WTC11 (cell line): ENCODE data around the gene SLC25A20. TPM values are rescaled to one million over a fixed set of nuclear protein-coding genes. Genes with fewer than 3 reads are reported as not detected.

Source experiments
- ATAC-seq: fragments of 200-7000 bp; cut with Tn5 transposase; 2 replicates; pipeline ENCODE4 v1.10.0; 2021; ENCODE audit warnings: mild to moderate bottlenecking, moderate library complexity
- CTCF ChIA-PET: fragments of 300-600 bp; sonication (Branson Sonifier 250); formaldehyde crosslinking; loops from one replicate; lab custom pipeline; 2021; ENCODE audit warnings: antibody characterized with exemption; lab: Charles Lee
- POLR2A ChIA-PET: fragments of 350-600 bp; sonication (Branson Sonifier 250); formaldehyde crosslinking; loops from one replicate; lab custom pipeline; 2021; ENCODE audit warnings: antibody characterized with exemption; lab: Charles Lee
- DNase-seq: peaks from one replicate; pipeline ENCODE4 v3.0.0; 2021; ENCODE audit warnings: low spot score
- H3K27ac Mint-ChIP-seq: 2 replicates; pipeline ENCODE4 v1.8.0; 2021; ENCODE audit warnings: mixed read lengths
- H3K27me3 Mint-ChIP-seq: 2 replicates; pipeline ENCODE4 v1.8.0; 2021; ENCODE audit warnings: low read depth, mild to moderate bottlenecking, moderate library complexity, mixed read lengths
- H3K36me3 Mint-ChIP-seq: 2 replicates; pipeline ENCODE4 v1.8.0; 2021; ENCODE audit warnings: mixed read lengths
- H3K4me1 Mint-ChIP-seq: 2 replicates; pipeline ENCODE4 v1.8.0; 2022; ENCODE audit warnings: mixed read lengths
- H3K4me3 Mint-ChIP-seq: 2 replicates; pipeline ENCODE4 v1.8.0; 2021; ENCODE audit warnings: mild to moderate bottlenecking, moderate library complexity, mixed read lengths
- H3K9me3 Mint-ChIP-seq: 2 replicates; pipeline ENCODE4 v1.8.0; 2021; ENCODE audit warnings: mixed read lengths
- ATF1 ChIP-seq: sonication (generic); formaldehyde crosslinking; IDR thresholded peaks from 2 replicates; pipeline ENCODE4 v1.8.1; 2023; ENCODE audit warnings: mild to moderate bottlenecking, moderate library complexity, missing genetic modification reagents
- CREM ChIP-seq: sonication (generic); formaldehyde crosslinking; IDR thresholded peaks from 2 replicates; pipeline ENCODE4 v1.8.1; 2022; ENCODE audit warnings: mild to moderate bottlenecking, missing genetic modification reagents, moderate library complexity
- ESRRA ChIP-seq: sonication (generic); formaldehyde crosslinking; IDR thresholded peaks from 2 replicates; pipeline ENCODE4 v1.8.1; 2022; ENCODE audit warnings: mild to moderate bottlenecking, missing genetic modification reagents, borderline replicate concordance
- GABPB1 ChIP-seq: sonication (generic); formaldehyde crosslinking; IDR thresholded peaks from 2 replicates; pipeline ENCODE4 v1.8.1; 2023; ENCODE audit warnings: mild to moderate bottlenecking, missing genetic modification reagents
- JUN ChIP-seq: sonication (generic); formaldehyde crosslinking; IDR thresholded peaks from 2 replicates; pipeline ENCODE4 v1.8.0; 2023; ENCODE audit warnings: mild to moderate bottlenecking, missing genetic modification reagents
- MYBL2 ChIP-seq: sonication (generic); formaldehyde crosslinking; IDR thresholded peaks from 2 replicates; pipeline ENCODE4 v1.8.1; 2023; ENCODE audit warnings: mild to moderate bottlenecking, moderate library complexity, missing genetic modification reagents
- NR3C1 ChIP-seq: sonication (generic); formaldehyde crosslinking; conservative IDR thresholded peaks from 2 replicates; pipeline ENCODE4 v1.8.1; 2023; ENCODE audit warnings: low read depth, mild to moderate bottlenecking, missing genetic modification reagents
- SP1 ChIP-seq: sonication (generic); formaldehyde crosslinking; conservative IDR thresholded peaks from 2 replicates; pipeline ENCODE4 v1.8.1; 2022; ENCODE audit warnings: missing genetic modification reagents
- ZNF263 ChIP-seq: sonication (generic); formaldehyde crosslinking; IDR thresholded peaks from 2 replicates; pipeline ENCODE4 v1.8.1; 2022; ENCODE audit warnings: low read depth, mild to moderate bottlenecking, moderate library complexity, missing genetic modification reagents
- ZNF396 ChIP-seq: fragments of 250-450 bp; sonication (Bioruptor Pico); IDR thresholded peaks from 2 replicates; pipeline ENCODE4 v1.8.0; 2021; ENCODE audit warnings: mild to moderate bottlenecking, moderate library complexity, borderline replicate concordance
- ZNF416 ChIP-seq: fragments of 250-450 bp; sonication (Bioruptor Pico); IDR thresholded peaks from 2 replicates; pipeline ENCODE4 v1.9.0; 2021; ENCODE audit warnings: mild to moderate bottlenecking, inconsistent platforms
- total RNA-seq: library from RNA; stranded (reverse); gene quantifications from 3 replicates; pipeline ENCODE4 v1.2.3, GENCODE V29; 2021
- TF ChIP-seq, protein P1 (sequence below): sonication (generic); formaldehyde crosslinking; IDR thresholded peaks from 2 replicates; pipeline ENCODE4 v1.8.0; 2022; ENCODE audit warnings: mild to moderate bottlenecking, missing genetic modification reagents
- TF ChIP-seq, protein P2 (sequence below): sonication (generic); formaldehyde crosslinking; IDR thresholded peaks from 2 replicates; pipeline ENCODE4 v1.8.0; 2022; ENCODE audit warnings: mild to moderate bottlenecking, missing genetic modification reagents
- TF ChIP-seq, protein P3 (sequence below): sonication (generic); formaldehyde crosslinking; IDR thresholded peaks from 2 replicates; pipeline ENCODE4 v1.8.1; 2023; ENCODE audit warnings: mild to moderate bottlenecking, missing genetic modification reagents, moderate library complexity
- TF ChIP-seq, protein P4 (sequence below): fragments of 250-450 bp; sonication (Bioruptor Pico); IDR thresholded peaks from 2 replicates; pipeline ENCODE4 v1.9.0; 2021; ENCODE audit warnings: mild to moderate bottlenecking
- TF ChIP-seq, protein P5 (sequence below): sonication (generic); formaldehyde crosslinking; IDR thresholded peaks from 2 replicates; pipeline ENCODE4 v1.8.1; 2022; ENCODE audit warnings: mild to moderate bottlenecking, missing genetic modification reagents, moderate library complexity, borderline replicate concordance
- TF ChIP-seq, protein P6 (sequence below): fragments of 250-450 bp; sonication (Bioruptor Pico); IDR thresholded peaks from 2 replicates; pipeline ENCODE4 v1.9.0; 2021; ENCODE audit warnings: mild to moderate bottlenecking
- TF ChIP-seq, protein P7 (sequence below): sonication (generic); formaldehyde crosslinking; IDR thresholded peaks from 2 replicates; pipeline ENCODE4 v1.8.1; 2023; ENCODE audit warnings: mild to moderate bottlenecking, missing genetic modification reagents
- TF ChIP-seq, protein P8 (sequence below): sonication (generic); formaldehyde crosslinking; conservative IDR thresholded peaks from 2 replicates; pipeline ENCODE4 v1.8.1; 2023; ENCODE audit warnings: mild to moderate bottlenecking, low read depth, missing genetic modification reagents, moderate library complexity

Gene SLC25A20
- total RNA-seq, 1 experiment from 2014 or later, result 4.9 TPM

DNA sequence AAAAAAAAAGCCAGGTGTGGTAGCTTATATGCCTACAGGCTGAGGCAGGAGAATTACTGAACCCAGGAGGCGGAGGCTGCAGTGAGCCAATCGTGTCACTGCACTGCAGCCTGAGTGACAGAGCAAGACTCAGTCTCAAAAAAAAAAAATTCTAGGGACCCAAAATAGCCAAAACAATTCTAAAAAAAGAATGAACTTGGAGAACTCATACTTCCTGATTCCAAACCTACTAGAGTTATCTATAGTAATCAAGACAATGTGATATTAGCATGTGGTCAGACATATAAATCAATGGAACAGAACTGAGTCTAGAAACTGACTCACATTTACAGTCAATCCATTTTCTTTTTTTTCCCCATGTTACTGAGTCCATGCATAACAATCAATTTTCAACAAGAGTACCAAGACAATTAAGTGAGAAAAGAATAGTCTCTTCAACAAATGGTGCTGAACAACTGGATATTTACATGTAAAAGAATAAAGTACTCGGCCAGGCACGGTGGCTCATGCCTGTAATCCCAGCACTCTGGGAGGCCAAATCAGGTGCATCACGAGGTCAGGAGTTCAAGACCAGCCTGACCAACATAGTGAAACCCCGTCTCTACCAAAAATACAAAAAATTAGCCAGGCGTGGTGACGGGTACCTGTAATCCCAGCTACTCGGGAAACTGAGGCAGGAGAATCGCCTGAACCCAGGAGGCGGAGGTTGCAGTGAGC, 62.9 kb downstream of the SLC25A20 start:
- no peak overlapping the region for H3K4me3 Mint-ChIP-seq
- peaks cover 5% of the 10 kb centered on the region; the same call in 1 of the 2 replicates for H3K4me1 Mint-ChIP-seq
- H3K27me3 Mint-ChIP-seq, result no peaks in the 10 kb centered on the region
- TF ChIP-seq ZNF396 (CRISPR knock-in tag), result no peak
- TF ChIP-seq, protein P1, sequence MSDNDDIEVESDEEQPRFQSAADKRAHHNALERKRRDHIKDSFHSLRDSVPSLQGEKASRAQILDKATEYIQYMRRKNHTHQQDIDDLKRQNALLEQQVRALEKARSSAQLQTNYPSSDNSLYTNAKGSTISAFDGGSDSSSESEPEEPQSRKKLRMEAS, result no peak
- TF ChIP-seq, protein P2, sequence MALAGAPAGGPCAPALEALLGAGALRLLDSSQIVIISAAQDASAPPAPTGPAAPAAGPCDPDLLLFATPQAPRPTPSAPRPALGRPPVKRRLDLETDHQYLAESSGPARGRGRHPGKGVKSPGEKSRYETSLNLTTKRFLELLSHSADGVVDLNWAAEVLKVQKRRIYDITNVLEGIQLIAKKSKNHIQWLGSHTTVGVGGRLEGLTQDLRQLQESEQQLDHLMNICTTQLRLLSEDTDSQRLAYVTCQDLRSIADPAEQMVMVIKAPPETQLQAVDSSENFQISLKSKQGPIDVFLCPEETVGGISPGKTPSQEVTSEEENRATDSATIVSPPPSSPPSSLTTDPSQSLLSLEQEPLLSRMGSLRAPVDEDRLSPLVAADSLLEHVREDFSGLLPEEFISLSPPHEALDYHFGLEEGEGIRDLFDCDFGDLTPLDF (CRISPR knock-in tag), result no peak
- TF ChIP-seq, protein P3, sequence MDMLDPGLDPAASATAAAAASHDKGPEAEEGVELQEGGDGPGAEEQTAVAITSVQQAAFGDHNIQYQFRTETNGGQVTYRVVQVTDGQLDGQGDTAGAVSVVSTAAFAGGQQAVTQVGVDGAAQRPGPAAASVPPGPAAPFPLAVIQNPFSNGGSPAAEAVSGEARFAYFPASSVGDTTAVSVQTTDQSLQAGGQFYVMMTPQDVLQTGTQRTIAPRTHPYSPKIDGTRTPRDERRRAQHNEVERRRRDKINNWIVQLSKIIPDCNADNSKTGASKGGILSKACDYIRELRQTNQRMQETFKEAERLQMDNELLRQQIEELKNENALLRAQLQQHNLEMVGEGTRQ, result no peak
- TF ChIP-seq, protein P4, sequence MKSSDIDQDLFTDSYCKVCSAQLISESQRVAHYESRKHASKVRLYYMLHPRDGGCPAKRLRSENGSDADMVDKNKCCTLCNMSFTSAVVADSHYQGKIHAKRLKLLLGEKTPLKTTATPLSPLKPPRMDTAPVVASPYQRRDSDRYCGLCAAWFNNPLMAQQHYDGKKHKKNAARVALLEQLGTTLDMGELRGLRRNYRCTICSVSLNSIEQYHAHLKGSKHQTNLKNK, result no peak
- DNase-seq, result no peak
- no peaks in the 10 kb centered on the region for H3K9me3 Mint-ChIP-seq
- CTCF ChIA-PET, result interaction anchor here (0.6 kb wide), 1 partner anchor 28 kb away, joined by 3 read pairs; no protein-coding TSS in a partner anchor
- no peak overlapping the region for H3K27ac Mint-ChIP-seq
- POLR2A ChIA-PET, result no interaction called here
- 0 out of 2 replicates have a peak, but pooled peaks cover 3% of the 10 kb centered on the region for H3K36me3 Mint-ChIP-seq
- peak; percentile 81 for ATAC-seq

DNA sequence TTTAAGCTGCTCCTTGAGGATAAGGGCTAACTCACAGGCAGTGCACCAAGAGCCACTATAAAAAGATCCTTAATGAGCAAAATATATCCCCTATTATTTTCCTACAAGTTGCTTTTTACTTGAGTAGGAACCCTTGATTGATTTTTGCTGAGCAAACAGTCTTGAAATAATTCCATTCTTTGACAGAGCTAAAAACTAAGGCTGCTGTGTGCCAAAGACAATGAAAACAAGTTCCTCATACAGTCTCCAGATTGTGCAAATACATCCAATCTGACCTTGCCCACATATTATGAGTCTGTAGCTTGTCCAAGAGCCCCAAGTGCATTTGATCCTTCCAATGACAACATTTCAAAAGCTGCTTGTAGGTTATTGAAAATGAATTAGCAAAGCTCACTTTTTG, 66.0 kb downstream of the SLC25A20 start:
- Mint-ChIP-seq H3K4me3 (no peak overlapping the region), H3K4me1 (peaks cover 5% of the 10 kb centered on the region; the same call in 1 of the 2 replicates), H3K9me3 (no peaks in the 10 kb centered on the region), H3K27ac (no peak overlapping the region), H3K27me3 (no peaks in the 10 kb centered on the region), H3K36me3 (no peaks in the 10 kb centered on the region)
- ChIA-PET CTCF (interaction anchor here (1.0 kb wide), 1 partner anchor 93 kb away, joined by 3 read pairs; no protein-coding TSS in a partner anchor), POLR2A (interaction anchor here (0.6 kb wide), 1 partner anchor 1173 kb away, joined by 3 read pairs; no protein-coding TSS in a partner anchor)
- no peak for TF ChIP-seq MYBL2 (CRISPR knock-in tag)
- TF ChIP-seq, protein P5, sequence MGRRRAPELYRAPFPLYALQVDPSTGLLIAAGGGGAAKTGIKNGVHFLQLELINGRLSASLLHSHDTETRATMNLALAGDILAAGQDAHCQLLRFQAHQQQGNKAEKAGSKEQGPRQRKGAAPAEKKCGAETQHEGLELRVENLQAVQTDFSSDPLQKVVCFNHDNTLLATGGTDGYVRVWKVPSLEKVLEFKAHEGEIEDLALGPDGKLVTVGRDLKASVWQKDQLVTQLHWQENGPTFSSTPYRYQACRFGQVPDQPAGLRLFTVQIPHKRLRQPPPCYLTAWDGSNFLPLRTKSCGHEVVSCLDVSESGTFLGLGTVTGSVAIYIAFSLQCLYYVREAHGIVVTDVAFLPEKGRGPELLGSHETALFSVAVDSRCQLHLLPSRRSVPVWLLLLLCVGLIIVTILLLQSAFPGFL (CRISPR knock-in tag), result no peak
- no peak for TF ChIP-seq CREM (CRISPR knock-in tag)
- no peak for TF ChIP-seq ESRRA
- TF ChIP-seq, protein P6, sequence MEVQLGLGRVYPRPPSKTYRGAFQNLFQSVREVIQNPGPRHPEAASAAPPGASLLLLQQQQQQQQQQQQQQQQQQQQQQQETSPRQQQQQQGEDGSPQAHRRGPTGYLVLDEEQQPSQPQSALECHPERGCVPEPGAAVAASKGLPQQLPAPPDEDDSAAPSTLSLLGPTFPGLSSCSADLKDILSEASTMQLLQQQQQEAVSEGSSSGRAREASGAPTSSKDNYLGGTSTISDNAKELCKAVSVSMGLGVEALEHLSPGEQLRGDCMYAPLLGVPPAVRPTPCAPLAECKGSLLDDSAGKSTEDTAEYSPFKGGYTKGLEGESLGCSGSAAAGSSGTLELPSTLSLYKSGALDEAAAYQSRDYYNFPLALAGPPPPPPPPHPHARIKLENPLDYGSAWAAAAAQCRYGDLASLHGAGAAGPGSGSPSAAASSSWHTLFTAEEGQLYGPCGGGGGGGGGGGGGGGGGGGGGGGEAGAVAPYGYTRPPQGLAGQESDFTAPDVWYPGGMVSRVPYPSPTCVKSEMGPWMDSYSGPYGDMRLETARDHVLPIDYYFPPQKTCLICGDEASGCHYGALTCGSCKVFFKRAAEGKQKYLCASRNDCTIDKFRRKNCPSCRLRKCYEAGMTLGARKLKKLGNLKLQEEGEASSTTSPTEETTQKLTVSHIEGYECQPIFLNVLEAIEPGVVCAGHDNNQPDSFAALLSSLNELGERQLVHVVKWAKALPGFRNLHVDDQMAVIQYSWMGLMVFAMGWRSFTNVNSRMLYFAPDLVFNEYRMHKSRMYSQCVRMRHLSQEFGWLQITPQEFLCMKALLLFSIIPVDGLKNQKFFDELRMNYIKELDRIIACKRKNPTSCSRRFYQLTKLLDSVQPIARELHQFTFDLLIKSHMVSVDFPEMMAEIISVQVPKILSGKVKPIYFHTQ (CRISPR knock-in tag), result no peak
- no peak for TF ChIP-seq JUN
- DNase-seq (no peak), ATAC-seq (no peak)

DNA sequence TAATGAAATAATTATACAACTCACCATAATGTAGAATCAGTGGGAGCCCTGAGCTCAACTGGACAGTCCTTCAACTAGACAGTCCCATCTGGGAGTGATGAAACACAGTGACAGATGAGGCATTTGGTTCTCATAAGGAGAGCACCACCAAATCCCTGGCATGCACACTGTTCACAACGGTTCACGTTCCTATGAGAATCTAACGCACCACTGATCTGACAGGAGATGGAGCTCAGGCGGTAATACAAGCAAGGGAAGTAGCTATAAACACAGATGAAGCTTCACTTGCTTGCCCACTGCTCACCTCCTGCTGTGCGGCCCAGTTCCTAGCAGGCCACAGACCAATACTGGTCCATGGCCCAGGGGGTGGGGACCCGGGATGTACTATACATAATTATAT, 68.0 kb downstream of the SLC25A20 start:
- ATAC-seq (no peak), DNase-seq (no peak)
- no peaks in the 10 kb centered on the region for H3K9me3 Mint-ChIP-seq
- POLR2A ChIA-PET, result no interaction called here
- no peaks in the 10 kb centered on the region for H3K27me3 Mint-ChIP-seq
- H3K36me3 Mint-ChIP-seq, result no peaks in the 10 kb centered on the region
- H3K27ac Mint-ChIP-seq, result no peak overlapping the region
- peaks cover 5% of the 10 kb centered on the region; the same call in 1 of the 2 replicates for H3K4me1 Mint-ChIP-seq
- CTCF ChIA-PET, result no interaction called here
- H3K4me3 Mint-ChIP-seq, result no peak overlapping the region
- TF ChIP-seq SP1 (CRISPR knock-in tag) (no peak), GABPB1 (CRISPR knock-in tag) (no peak), ZNF263 (CRISPR knock-in tag) (no peak), NR3C1 (no peak), JUN (no peak), ZNF416 (CRISPR knock-in tag) (no peak), ATF1 (CRISPR knock-in tag) (no peak)
- TF ChIP-seq, protein P7, sequence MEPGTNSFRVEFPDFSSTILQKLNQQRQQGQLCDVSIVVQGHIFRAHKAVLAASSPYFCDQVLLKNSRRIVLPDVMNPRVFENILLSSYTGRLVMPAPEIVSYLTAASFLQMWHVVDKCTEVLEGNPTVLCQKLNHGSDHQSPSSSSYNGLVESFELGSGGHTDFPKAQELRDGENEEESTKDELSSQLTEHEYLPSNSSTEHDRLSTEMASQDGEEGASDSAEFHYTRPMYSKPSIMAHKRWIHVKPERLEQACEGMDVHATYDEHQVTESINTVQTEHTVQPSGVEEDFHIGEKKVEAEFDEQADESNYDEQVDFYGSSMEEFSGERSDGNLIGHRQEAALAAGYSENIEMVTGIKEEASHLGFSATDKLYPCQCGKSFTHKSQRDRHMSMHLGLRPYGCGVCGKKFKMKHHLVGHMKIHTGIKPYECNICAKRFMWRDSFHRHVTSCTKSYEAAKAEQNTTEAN (CRISPR knock-in tag), result no peak
- TF ChIP-seq, protein P3, result no peak
- TF ChIP-seq, protein P8, sequence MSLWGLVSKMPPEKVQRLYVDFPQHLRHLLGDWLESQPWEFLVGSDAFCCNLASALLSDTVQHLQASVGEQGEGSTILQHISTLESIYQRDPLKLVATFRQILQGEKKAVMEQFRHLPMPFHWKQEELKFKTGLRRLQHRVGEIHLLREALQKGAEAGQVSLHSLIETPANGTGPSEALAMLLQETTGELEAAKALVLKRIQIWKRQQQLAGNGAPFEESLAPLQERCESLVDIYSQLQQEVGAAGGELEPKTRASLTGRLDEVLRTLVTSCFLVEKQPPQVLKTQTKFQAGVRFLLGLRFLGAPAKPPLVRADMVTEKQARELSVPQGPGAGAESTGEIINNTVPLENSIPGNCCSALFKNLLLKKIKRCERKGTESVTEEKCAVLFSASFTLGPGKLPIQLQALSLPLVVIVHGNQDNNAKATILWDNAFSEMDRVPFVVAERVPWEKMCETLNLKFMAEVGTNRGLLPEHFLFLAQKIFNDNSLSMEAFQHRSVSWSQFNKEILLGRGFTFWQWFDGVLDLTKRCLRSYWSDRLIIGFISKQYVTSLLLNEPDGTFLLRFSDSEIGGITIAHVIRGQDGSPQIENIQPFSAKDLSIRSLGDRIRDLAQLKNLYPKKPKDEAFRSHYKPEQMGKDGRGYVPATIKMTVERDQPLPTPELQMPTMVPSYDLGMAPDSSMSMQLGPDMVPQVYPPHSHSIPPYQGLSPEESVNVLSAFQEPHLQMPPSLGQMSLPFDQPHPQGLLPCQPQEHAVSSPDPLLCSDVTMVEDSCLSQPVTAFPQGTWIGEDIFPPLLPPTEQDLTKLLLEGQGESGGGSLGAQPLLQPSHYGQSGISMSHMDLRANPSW (CRISPR knock-in tag), result no peak
